Measurements from ENCODE around the gene LSR.

GRCh38 chr19:35304036-35304435 lies 55.2 kb downstream of the LSR start:
- TF ChIP-seq RAD21 (conservative IDR thresholded peaks at IDR 0.05) (no peak), MXI1 (conservative IDR thresholded peaks at IDR 0.05; ENCODE audit: poor library complexity, severe bottlenecking) (no peak), EP300 (conservative IDR thresholded peaks at IDR 0.05; ENCODE audit: poor library complexity, severe bottlenecking) (no peak), SMC3 (conservative IDR thresholded peaks at IDR 0.05; ENCODE audit: poor library complexity) (no peak), POLR2AphosphoS5 (IDR thresholded peaks at IDR 0.05) (no peak), TAF1 (IDR thresholded peaks at IDR 0.05; ENCODE audit: low read depth) (no peak), EZH2 (IDR thresholded peaks at IDR 0.05; ENCODE audit: borderline replicate concordance, insufficient read depth, low read length, poor library complexity, severe bottlenecking) (no peak)
- TF ChIP-seq, protein P1, sequence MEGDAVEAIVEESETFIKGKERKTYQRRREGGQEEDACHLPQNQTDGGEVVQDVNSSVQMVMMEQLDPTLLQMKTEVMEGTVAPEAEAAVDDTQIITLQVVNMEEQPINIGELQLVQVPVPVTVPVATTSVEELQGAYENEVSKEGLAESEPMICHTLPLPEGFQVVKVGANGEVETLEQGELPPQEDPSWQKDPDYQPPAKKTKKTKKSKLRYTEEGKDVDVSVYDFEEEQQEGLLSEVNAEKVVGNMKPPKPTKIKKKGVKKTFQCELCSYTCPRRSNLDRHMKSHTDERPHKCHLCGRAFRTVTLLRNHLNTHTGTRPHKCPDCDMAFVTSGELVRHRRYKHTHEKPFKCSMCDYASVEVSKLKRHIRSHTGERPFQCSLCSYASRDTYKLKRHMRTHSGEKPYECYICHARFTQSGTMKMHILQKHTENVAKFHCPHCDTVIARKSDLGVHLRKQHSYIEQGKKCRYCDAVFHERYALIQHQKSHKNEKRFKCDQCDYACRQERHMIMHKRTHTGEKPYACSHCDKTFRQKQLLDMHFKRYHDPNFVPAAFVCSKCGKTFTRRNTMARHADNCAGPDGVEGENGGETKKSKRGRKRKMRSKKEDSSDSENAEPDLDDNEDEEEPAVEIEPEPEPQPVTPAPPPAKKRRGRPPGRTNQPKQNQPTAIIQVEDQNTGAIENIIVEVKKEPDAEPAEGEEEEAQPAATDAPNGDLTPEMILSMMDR (IDR thresholded peaks at IDR 0.05; ENCODE audit: poor library complexity, severe bottlenecking) = no peak
